Measurements from ENCODE around the gene JPH3. TPM values are rescaled to one million over a fixed set of nuclear protein-coding genes. Genes with fewer than 3 reads are reported as not detected.

The JPH3 gene
- 1.3 to 2.2 TPM (median 1.9 TPM) in 5 replicates for total RNA-seq (2022; extraction: Qiagen RNA extraction; ENCODE audit: low read depth)

DNA sequence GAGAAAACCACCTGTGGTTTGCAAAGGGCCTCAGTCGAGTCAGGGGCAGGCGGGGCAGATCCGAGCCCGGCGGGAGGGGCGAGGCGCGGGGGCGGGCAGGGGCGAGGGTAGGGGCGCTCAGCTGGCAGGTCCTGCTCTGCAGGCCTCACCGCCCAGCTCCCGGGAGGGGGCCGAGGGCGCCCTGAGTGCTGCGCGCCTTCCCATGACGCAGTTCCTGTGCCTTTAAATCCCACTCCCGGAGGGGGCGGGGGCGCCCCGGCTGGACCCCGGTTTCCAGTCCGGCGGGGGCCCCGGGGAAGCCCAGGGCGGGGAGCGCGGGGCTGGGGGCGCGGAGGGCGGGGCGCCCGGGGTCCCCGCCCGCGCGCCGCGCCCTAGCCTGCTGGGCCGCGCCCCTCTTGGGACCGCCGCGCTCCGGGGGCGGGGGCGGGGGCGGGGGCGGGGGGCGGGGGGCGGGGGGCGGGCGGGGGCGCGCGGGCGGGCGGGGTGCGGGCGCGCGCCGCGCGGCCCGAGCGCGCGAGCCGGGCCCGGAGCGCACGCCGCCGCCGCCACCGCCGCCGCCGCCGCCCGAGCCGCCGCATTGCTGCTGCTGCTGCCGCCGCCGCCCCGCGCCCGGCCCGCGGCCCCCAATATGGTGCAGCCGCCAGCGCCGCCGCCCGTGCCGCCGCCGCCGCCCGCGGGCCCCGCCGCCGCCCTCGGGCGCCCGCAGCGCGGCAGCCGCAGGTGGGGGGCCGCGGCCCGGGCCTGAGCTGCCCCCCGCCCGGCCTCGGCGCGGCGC lies at the start of gene JPH3:
JPH3 (plus strand) TSS at position 508 of the 775 bp plus-strand sequence. CDS start 639 bp downstream, outside the sequence.

Other genes starting within 250 kb of the JPH3 start
- 16.6 to 26.1 TPM (median 24.9 TPM) in 5 replicates for gene FBXO31, start 218.7 kb upstream of the JPH3 start, total RNA-seq (2022; extraction: Qiagen RNA extraction; ENCODE audit: low read depth)
- gene MAP1LC3B, start 210.2 kb upstream of the JPH3 start, total RNA-seq (2022; extraction: Qiagen RNA extraction; ENCODE audit: low read depth) = 79.3 to 100 TPM (median 83.2 TPM) in 5 replicates
- gene ZCCHC14, start 109.5 kb upstream of the JPH3 start, total RNA-seq (2022; extraction: Qiagen RNA extraction; ENCODE audit: low read depth) = 6.9 to 9.0 TPM (median 8.2 TPM) in 5 replicates
- 41.1 to 45.2 TPM (median 42.5 TPM) in 5 replicates for gene KLHDC4, start 163.5 kb downstream of the JPH3 start, total RNA-seq (2022; extraction: Qiagen RNA extraction; ENCODE audit: low read depth)